Measurements from ENCODE around the gene TMCC3. TPM values are rescaled to one million over a fixed set of nuclear protein-coding genes. Genes with fewer than 3 reads are reported as not detected.

Gene TMCC3
- total RNA-seq, 1 donor = 0.36 TPM

- no peaks in the 10 kb centered on the region for H4K20me1 ChIP-seq (ENCODE audit: insufficient read depth, low read length)
- no peak for TF ChIP-seq CTCF (IDR thresholded peaks at IDR 0.05; ENCODE audit: extremely low read depth, low read depth, low read length)
- DNase-seq (ENCODE audit: insufficient read length, low spot score, missing footprints) = no peak
- no peak overlapping the region for H3K4me3 ChIP-seq (ENCODE audit: insufficient read depth, low read length)
- no peaks in the 10 kb centered on the region for H3K36me3 ChIP-seq (ENCODE audit: insufficient read depth, low read length)
- no peak overlapping the region for H3K4me2 ChIP-seq (ENCODE audit: insufficient read depth, low read length)
- H3K79me2 ChIP-seq (ENCODE audit: insufficient read depth, low read length) = no peaks in the 10 kb centered on the region
- peaks cover 60% of the 10 kb centered on the region for H3K27me3 ChIP-seq (ENCODE audit: insufficient read depth, low read length)
- no peak overlapping the region for H3K27ac ChIP-seq (ENCODE audit: low read depth, low read length)
- no peaks in the 10 kb centered on the region for H3K9me3 ChIP-seq (ENCODE audit: low read depth, low read length)
- H3K4me1 ChIP-seq (ENCODE audit: insufficient read depth, low read length) = no peaks in the 10 kb centered on the region
- no peak overlapping the region for H2AFZ ChIP-seq (ENCODE audit: low read length)
Observed at GRCh38 chr12:94667031-94667540, 16.7 kb upstream of the TMCC3 start.

GRCh38 chr12:94666158-94666557 lies 15.8 kb upstream of the TMCC3 start:
- no peaks in the 10 kb centered on the region for H4K20me1 ChIP-seq (ENCODE audit: insufficient read depth, low read length)
- no peak overlapping the region for H3K27ac ChIP-seq (ENCODE audit: low read depth, low read length)
- no peak for DNase-seq (ENCODE audit: insufficient read length, low spot score, missing footprints)
- no peak overlapping the region for H3K4me2 ChIP-seq (ENCODE audit: insufficient read depth, low read length)
- peaks cover 58% of the 10 kb centered on the region for H3K27me3 ChIP-seq (ENCODE audit: insufficient read depth, low read length)
- no peak for TF ChIP-seq CTCF (IDR thresholded peaks at IDR 0.05; ENCODE audit: extremely low read depth, low read depth, low read length)
- no peaks in the 10 kb centered on the region for H3K9me3 ChIP-seq (ENCODE audit: low read depth, low read length)
- no peaks in the 10 kb centered on the region for H3K36me3 ChIP-seq (ENCODE audit: insufficient read depth, low read length)
- no peak overlapping the region for H2AFZ ChIP-seq (ENCODE audit: low read length)
- no peaks in the 10 kb centered on the region for H3K79me2 ChIP-seq (ENCODE audit: insufficient read depth, low read length)
- no peaks in the 10 kb centered on the region for H3K4me1 ChIP-seq (ENCODE audit: insufficient read depth, low read length)
- H3K4me3 ChIP-seq (ENCODE audit: insufficient read depth, low read length) = no peak overlapping the region

- Histone ChIP-seq H3K4me1 (ENCODE audit: insufficient read depth, low read length) (no peaks in the 10 kb centered on the region), H3K4me3 (ENCODE audit: insufficient read depth, low read length) (no peak overlapping the region), H3K36me3 (ENCODE audit: insufficient read depth, low read length) (no peaks in the 10 kb centered on the region), H3K27ac (ENCODE audit: low read depth, low read length) (no peak overlapping the region), H3K9me3 (ENCODE audit: low read depth, low read length) (no peaks in the 10 kb centered on the region), H2AFZ (ENCODE audit: low read length) (no peak overlapping the region), H3K4me2 (ENCODE audit: insufficient read depth, low read length) (no peak overlapping the region), H4K20me1 (ENCODE audit: insufficient read depth, low read length) (no peaks in the 10 kb centered on the region), H3K27me3 (ENCODE audit: insufficient read depth, low read length) (peaks cover 54% of the 10 kb centered on the region), H3K79me2 (ENCODE audit: insufficient read depth, low read length) (no peaks in the 10 kb centered on the region)
- DNase-seq (ENCODE audit: insufficient read length, low spot score, missing footprints) = no peak
- TF ChIP-seq CTCF (IDR thresholded peaks at IDR 0.05; ENCODE audit: extremely low read depth, low read depth, low read length) = no peak
Observed at GRCh38 chr12:94663702-94664101, 13.3 kb upstream of the TMCC3 start.

- Histone ChIP-seq H3K79me2 (ENCODE audit: insufficient read depth, low read length) (no peaks in the 10 kb centered on the region), H4K20me1 (ENCODE audit: insufficient read depth, low read length) (no peaks in the 10 kb centered on the region), H3K27me3 (ENCODE audit: insufficient read depth, low read length) (peaks cover 58% of the 10 kb centered on the region), H3K36me3 (ENCODE audit: insufficient read depth, low read length) (no peaks in the 10 kb centered on the region), H3K4me3 (ENCODE audit: insufficient read depth, low read length) (no peak overlapping the region), H3K4me2 (ENCODE audit: insufficient read depth, low read length) (no peak overlapping the region), H3K27ac (ENCODE audit: low read depth, low read length) (no peak overlapping the region), H3K4me1 (ENCODE audit: insufficient read depth, low read length) (no peaks in the 10 kb centered on the region), H2AFZ (ENCODE audit: low read length) (no peak overlapping the region), H3K9me3 (ENCODE audit: low read depth, low read length) (no peaks in the 10 kb centered on the region)
- DNase-seq (ENCODE audit: insufficient read length, low spot score, missing footprints) = no peak
- TF ChIP-seq CTCF (IDR thresholded peaks at IDR 0.05; ENCODE audit: extremely low read depth, low read depth, low read length) = no peak
Observed at GRCh38 chr12:94663071-94663470, 12.7 kb upstream of the TMCC3 start.

All from osteoblast (primary cell).